UCSD-AML1 (cell line): ENCODE measurements around the gene ANKRD6.

Experiments
- DNase-seq: peaks from one replicate; lab custom pipeline; 2025; ENCODE audit not compliant: unreplicated experiment; lab: John Stamatoyannopoulos, UW

ANKRD6 gene

GRCh38 chr6:89464295-89464694 lies 31.3 kb downstream of the ANKRD6 start:
- no peak for DNase-seq

GRCh38 chr6:89467437-89467836 lies 34.5 kb downstream of the ANKRD6 start:
- DNase-seq, result no peak

GRCh38 chr6:89468998-89469397 lies 36.0 kb downstream of the ANKRD6 start:
- no peak for DNase-seq

GRCh38 chr6:89471287-89471867 lies 38.4 kb downstream of the ANKRD6 start:
- no peak for DNase-seq

GRCh38 chr6:89475101-89475500 lies 42.1 kb downstream of the ANKRD6 start:
- DNase-seq, result no peak

- DNase-seq, result no peak
Observed at GRCh38 chr6:89475634-89476033, 42.7 kb downstream of the ANKRD6 start.

GRCh38 chr6:89479897-89480296 lies 46.9 kb downstream of the ANKRD6 start:
- DNase-seq, result no peak

- DNase-seq, result no peak
Observed at GRCh38 chr6:89481695-89482094, 48.7 kb downstream of the ANKRD6 start.

- no peak for DNase-seq
Observed at GRCh38 chr6:89482126-89482525, 49.2 kb downstream of the ANKRD6 start.

- no peak for DNase-seq
Observed at GRCh38 chr6:89483111-89483720, 50.3 kb downstream of the ANKRD6 start.

GRCh38 chr6:89485320-89485719 lies 52.4 kb downstream of the ANKRD6 start:
- DNase-seq, result no peak

GRCh38 chr6:89487864-89488263 lies 54.9 kb downstream of the ANKRD6 start:
- DNase-seq, result no peak

GRCh38 chr6:89488438-89488837 lies 55.5 kb downstream of the ANKRD6 start:
- no peak for DNase-seq

GRCh38 chr6:89489078-89489477 lies 56.1 kb downstream of the ANKRD6 start:
- DNase-seq, result no peak

GRCh38 chr6:89492025-89492640 lies 59.2 kb downstream of the ANKRD6 start:
- DNase-seq, result no peak

- no peak for DNase-seq
Observed at GRCh38 chr6:89494131-89494793, 61.3 kb downstream of the ANKRD6 start.

- no peak for DNase-seq
Observed at GRCh38 chr6:89495961-89496535, 63.1 kb downstream of the ANKRD6 start.

GRCh38 chr6:89500611-89501010 lies 67.7 kb downstream of the ANKRD6 start:
- no peak for DNase-seq

- no peak for DNase-seq
Observed at GRCh38 chr6:89501222-89501621, 68.3 kb downstream of the ANKRD6 start.

GRCh38 chr6:89501753-89502152 lies 68.8 kb downstream of the ANKRD6 start:
- no peak for DNase-seq

- DNase-seq, result no peak
Observed at GRCh38 chr6:89503641-89504040, 70.7 kb downstream of the ANKRD6 start.

- DNase-seq, result no peak
Observed at GRCh38 chr6:89505847-89506246, 72.9 kb downstream of the ANKRD6 start.
